T-helper 1 cell (primary cell): Measurements from ENCODE around the gene CACNA2D2.

Source experiments
- DNase-seq, 5 donors: peaks; one replicate each; pipeline ENCODE4 v3.0.0-alpha.2; 2012 to 2020

Gene CACNA2D2

DNA sequence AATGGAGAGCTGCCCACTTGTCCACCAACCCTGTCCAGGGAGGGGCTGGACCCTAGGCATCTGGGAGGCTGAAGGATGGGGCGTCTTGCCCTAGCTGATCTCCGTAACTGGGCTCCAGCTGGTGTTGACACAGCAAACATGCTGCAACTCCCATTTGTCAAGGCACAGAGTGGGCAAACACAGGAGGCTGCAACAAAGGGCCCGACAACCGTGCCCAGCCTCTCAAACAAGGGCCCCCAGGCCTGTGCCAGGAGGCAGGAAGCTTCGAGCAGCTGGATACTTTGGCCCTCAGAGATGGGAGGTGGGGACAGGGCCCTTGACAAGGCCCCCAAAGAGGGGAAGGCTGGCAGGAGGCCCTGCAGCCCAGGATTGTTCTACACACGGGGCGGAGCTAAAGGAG lies 79.9 kb downstream of the CACNA2D2 start:
- DNase-seq: no peak

DNA sequence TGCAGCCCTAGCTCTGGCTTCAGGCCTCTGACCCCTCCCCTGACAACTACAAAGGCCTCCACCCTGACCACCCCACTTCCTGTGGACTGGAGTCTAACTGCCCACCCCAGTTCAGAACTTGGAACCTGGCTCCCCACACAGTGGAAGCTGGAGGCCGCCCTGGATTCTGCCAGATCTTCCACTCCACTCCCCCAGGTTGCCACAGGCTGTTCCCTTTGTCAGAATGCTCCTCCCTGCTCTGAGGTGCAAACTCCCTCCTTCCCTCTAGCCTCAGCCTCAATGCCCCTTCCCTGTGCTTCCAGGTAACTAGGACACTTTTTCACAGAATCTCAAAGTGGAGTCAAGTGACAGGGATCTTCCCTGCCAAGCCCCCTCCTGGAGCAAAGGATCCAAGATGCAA lies 81.3 kb downstream of the CACNA2D2 start:
- DNase-seq: no peak

GRCh38 chr3:50419595-50420370 lies 83.7 kb downstream of the CACNA2D2 start:
- DNase-seq: no peak

DNA sequence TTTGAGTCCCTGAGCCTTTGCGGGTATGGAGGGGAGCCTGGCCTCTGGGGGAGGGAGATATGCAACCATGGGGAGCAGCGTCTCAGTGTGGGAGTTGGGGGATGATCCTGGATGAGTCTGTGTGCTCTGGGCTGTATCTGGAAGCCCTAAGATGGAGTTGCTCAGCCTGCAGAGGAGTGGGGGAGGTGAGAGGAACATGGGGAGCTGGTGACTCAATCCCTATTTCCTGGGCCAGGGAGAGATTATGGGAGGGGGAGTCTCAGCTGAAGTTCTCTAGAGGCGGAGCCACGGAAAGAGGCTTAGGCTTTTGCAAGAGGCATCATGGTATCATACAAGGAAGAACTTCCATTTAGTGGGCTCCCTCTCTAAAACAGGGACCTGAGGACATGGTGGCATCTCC lies 84.6 kb downstream of the CACNA2D2 start:
- no peak for DNase-seq

- DNase-seq: no peak
These were observed 85.8 kb downstream of the CACNA2D2 start for GRCh38 chr3:50417637-50418033.

GRCh38 chr3:50416736-50417636 lies 86.4 kb downstream of the CACNA2D2 start:
- no peak for DNase-seq

DNA sequence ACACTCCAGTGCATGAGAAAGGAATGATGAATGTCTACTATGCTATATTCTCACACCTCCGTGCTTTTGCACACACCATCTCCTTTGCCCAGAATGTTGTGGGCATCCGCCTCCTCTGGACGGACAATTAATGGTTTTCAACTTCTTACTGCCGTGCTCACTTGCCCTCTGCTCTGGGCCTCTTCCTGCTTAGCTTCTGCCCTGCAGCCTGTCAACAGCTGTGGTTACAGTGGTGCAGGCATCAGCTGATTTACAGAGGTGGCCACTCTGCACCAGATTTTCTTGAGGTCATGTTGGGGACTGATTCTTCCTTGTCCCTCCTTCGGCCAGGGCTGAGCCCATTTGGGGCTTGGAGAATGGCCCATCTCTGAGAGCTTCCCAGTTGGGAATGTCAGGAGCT lies 87.6 kb downstream of the CACNA2D2 start:
- no peak for DNase-seq

DNA sequence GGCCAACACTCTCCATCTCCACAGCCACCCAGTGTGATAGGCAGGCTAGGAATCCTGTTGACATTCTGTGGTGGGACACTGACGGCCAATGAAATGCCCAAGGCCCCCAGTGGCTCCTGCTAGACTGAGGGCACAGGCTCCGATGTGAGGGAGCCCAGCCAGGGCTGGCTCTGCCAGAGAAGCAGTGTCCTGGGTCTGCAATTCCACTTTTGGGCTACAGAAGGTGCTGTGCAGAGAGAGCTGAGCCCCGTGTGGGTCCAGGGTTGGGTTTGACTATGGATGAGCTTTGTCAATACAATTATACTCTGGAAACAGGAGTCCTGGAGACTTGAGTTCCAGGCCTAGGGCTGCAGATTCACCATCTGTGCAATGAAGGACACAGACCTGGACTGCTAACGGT lies 88.4 kb downstream of the CACNA2D2 start:
- no peak for DNase-seq

GRCh38 chr3:50414616-50415015 lies 88.8 kb downstream of the CACNA2D2 start:
- no peak for DNase-seq

GRCh38 chr3:50412231-50412754 lies 91.1 kb downstream of the CACNA2D2 start:
- DNase-seq: no peak

GRCh38 chr3:50411229-50411628 lies 92.2 kb downstream of the CACNA2D2 start:
- no peak for DNase-seq

DNA sequence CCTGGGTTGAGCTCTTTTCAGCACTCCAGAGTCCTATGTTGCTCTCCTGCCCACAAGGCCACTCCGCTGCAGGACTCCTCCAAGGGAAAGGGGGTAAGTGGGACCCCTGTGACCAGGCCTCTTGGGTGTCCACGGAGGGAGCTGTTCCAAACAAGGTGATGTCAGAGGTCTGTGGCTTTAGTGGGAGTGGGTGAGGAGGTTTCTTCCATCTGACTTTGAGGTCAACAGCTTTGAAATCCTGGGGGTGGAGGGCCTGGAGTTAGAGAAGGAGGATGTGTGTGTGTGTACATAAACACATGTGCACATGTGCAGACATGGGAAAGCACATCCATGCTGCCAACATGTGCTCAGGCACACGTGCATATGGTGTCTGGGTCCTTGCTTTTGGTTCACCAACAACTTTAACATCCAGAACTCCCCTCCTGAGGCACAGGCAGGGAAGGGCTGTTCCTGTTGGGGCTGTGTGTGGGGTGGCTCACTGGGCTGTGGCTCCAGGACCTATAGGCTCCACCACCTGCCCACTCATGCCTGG lies 92.8 kb downstream of the CACNA2D2 start:
- no peak for DNase-seq

DNA sequence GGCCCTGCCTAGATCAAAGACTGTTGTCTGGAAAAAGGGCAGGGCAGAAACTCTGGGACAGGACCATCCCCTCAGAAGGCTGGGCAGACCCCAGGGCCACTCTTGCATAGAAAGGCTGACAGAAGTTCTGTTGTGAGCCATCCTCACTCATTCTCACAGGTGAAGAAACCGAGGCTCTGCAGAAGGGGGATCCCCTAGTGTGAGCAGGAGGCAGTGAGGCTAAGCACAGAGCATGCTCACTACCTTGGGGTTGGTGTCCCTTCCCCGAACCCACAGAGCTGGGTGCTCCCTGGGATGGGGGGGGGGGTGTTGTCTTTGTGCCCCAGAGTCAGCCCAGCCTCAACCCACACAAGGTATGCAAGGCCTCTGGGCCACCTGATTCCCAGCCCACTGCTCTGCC lies 93.2 kb downstream of the CACNA2D2 start:
- no peak for DNase-seq

- no peak for DNase-seq
These were observed 94.9 kb downstream of the CACNA2D2 start for GRCh38 chr3:50408443-50408944.

DNA sequence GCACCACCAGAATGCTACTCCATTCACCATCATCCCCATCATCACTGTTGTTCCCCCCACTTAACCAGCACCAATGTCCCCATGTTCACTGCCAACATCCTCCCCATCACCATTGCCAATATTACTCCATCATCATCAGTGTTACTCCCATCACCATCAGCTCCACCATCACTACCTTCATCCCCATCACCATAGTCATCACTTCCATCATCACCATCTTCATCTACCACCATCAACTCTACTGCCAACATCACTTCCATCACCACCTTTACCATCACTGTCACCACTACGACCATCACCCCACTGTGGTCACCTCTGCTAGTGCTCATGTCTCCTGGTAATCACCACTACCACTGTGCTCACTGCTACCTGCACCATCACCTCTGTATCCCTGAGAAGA lies 96.9 kb downstream of the CACNA2D2 start:
- DNase-seq: no peak

DNA sequence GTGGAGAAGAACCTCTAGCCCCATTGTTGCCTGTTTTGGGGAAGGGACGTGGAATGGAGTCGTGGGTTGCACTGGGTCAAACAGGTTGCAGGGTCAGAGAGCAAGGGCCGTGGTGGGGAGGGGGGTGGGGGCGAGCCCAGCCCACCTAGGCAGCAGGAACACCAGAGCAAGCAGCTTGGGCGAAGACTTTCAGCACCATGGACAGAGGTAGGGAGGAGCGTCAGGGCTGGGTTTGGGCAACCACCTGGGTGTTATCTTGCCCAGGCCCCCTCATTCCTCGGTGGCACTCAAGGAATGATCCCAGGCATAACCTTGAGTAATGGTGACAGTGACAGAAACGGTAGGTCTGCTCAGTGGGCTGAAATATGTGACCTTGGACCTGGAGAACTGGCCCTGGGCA lies 98.2 kb downstream of the CACNA2D2 start:
- peak in 1 of 5 donors; percentile 15 for DNase-seq

- DNase-seq: no peak
These were observed 101.3 kb downstream of the CACNA2D2 start for GRCh38 chr3:50401978-50402595.

DNA sequence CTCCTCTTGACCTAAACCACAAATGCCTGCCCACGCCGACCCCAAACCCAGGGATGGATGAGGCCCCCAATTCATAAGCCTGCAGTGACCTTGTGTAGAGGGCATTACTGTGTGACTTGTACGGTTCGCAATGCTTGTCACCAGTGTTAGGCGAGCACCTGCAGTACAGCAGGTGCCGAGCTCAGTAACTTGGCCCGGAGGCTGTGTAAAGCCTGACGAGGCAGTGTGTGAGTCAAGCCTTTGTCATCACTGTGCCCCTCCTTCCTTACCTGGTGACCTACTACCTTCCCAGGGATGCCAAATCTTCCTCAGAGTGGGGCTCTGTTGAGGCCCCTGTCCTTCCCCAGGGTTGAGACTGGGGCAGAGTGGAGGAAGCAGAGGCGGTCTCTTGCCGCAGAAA lies 106.9 kb downstream of the CACNA2D2 start:
- DNase-seq: no peak

- no peak for DNase-seq
These were observed 108.2 kb downstream of the CACNA2D2 start for GRCh38 chr3:50395070-50395860.

- DNase-seq: no peak
These were observed 110.4 kb downstream of the CACNA2D2 start for GRCh38 chr3:50393061-50393460.

- no peak for DNase-seq
These were observed 111.2 kb downstream of the CACNA2D2 start for GRCh38 chr3:50392101-50392715.
